Keratinocyte (primary cell): ENCODE measurements around the gene ZNF487. TPM values are rescaled to one million over a fixed set of nuclear protein-coding genes. Genes with fewer than 3 reads are reported as not detected.

Experiments
- DNase-seq: peaks from one replicate; pipeline ENCODE4 v3.0.0-alpha.2; 2011; ENCODE audit warnings: low read depth, missing footprints, low spot score
- FAIRE-seq: peaks from 2 replicates; lab custom pipeline; 2011; peaks lifted over from hg19 to GRCh38; lab: Jason Lieb, UNC
- H2AFZ ChIP-seq: 2 replicates; pipeline ENCODE4 v1.6.0; 2012; ENCODE audit warnings: low read length, control low read depth, inconsistent platforms; ENCODE audit not compliant: control insufficient read depth
- H3K27ac ChIP-seq: 2 replicates; pipeline ENCODE4 v1.5.1; 2011; ENCODE audit warnings: low read length; ENCODE audit not compliant: control insufficient read depth, insufficient read depth
- H3K27me3 ChIP-seq: 3 replicates; pipeline ENCODE4 v1.6.0; 2011; ENCODE audit warnings: low read length; ENCODE audit not compliant: control insufficient read depth, insufficient read depth; ENCODE audit errors: extremely low read depth
- H3K36me3 ChIP-seq, 2 experiments: 2 replicates in 1 of 2; 3 replicates in 1 of 2; pipeline ENCODE4 v1.5.1; 2011; ENCODE audit warnings: low read length in 2 of 2, mild to moderate bottlenecking in 1 of 2; ENCODE audit not compliant: control insufficient read depth in 2 of 2, insufficient read depth in 2 of 2; ENCODE audit errors: extremely low read depth in 1 of 2
- H3K4me1 ChIP-seq: 3 replicates; pipeline ENCODE4 v1.5.1; 2011; ENCODE audit warnings: low read length; ENCODE audit not compliant: control insufficient read depth, insufficient read depth; ENCODE audit errors: extremely low read depth
- H3K4me2 ChIP-seq: 3 replicates; pipeline ENCODE4 v1.6.0; 2011; ENCODE audit warnings: low read depth, low read length; ENCODE audit not compliant: control insufficient read depth, insufficient read depth; ENCODE audit errors: extremely low read depth
- H3K4me3 ChIP-seq, 3 experiments: fragments of 200-600 bp in 1 of 3; sonication (generic) in 1 of 3; 2 replicates in 2 of 3; 3 replicates in 1 of 3; pipeline ENCODE4 v1.5.1; 2011 to 2016; ENCODE audit warnings: low read length in 3 of 3, mild to moderate bottlenecking in 3 of 3, control low read depth in 2 of 3, inconsistent platforms in 1 of 3, low read depth in 1 of 3, mixed read lengths in 1 of 3, mixed run types in 1 of 3, moderate library complexity in 1 of 3; ENCODE audit not compliant: control insufficient read depth in 2 of 3, insufficient read depth in 2 of 3; ENCODE audit errors: extremely low read depth in 1 of 3
- H3K79me2 ChIP-seq: 2 replicates; pipeline ENCODE4 v1.6.0; 2012; ENCODE audit warnings: low read length; ENCODE audit not compliant: control insufficient read depth, insufficient read depth
- H3K9ac ChIP-seq: 3 replicates; pipeline ENCODE4 v1.6.0; 2011; ENCODE audit warnings: low read length; ENCODE audit not compliant: control insufficient read depth, insufficient read depth; ENCODE audit errors: extremely low read depth
- H3K9me1 ChIP-seq: 3 replicates; pipeline ENCODE4 v1.6.0; 2011; ENCODE audit warnings: low read length; ENCODE audit not compliant: control insufficient read depth, insufficient read depth; ENCODE audit errors: extremely low read depth
- H3K9me3 ChIP-seq: 2 replicates; pipeline ENCODE4 v1.5.1; 2012; ENCODE audit warnings: low read depth, low read length; ENCODE audit not compliant: control insufficient read depth
- H4K20me1 ChIP-seq: 3 replicates; pipeline ENCODE4 v1.6.0; 2011; ENCODE audit warnings: low read length; ENCODE audit not compliant: control insufficient read depth, insufficient read depth; ENCODE audit errors: extremely low read depth
- EZH2 ChIP-seq: IDR thresholded peaks from one replicate; pipeline ENCODE4 v1.6.1; 2012; ENCODE audit warnings: inconsistent platforms, mild to moderate bottlenecking, low read length, moderate library complexity
- dilution Hi-C: fragments of 300-500 bp; cut with MboI; formaldehyde crosslinking; loops from one replicate; pipeline ENCODE4 v1.7.0; 2020; ENCODE audit warnings: low sequenced_read_pairs; ENCODE audit not compliant: extremely low pct_ligation_motif_present
- polyA plus RNA-seq, 5 experiments: library from polyadenylated mRNA; depleted of rRNA in 3 of 5; stranded (reverse) in 3 of 5; stranded (forward) in 1 of 5; unstranded in 1 of 5; fragments of >200 nt; gene quantifications; 1 replicate in 1 of 5; 2 replicates in 3 of 5; 3 replicates in 1 of 5; pipeline versions ENCODE4 v1.2.1 to v1.2.3, GENCODE V29; 2011 to 2012; ENCODE audit warnings: missing spikeins in 2 of 5, low read depth in 1 of 5, low replicate concordance in 1 of 5
- small RNA-seq, 3 experiments: library from RNA; depleted of rRNA; stranded (forward); fragments of <200 nt; gene quantifications; one replicate each; pipeline ENCODE3, GENCODE V24; 2012; ENCODE audit warnings: low read depth in 3 of 3, low replicate concordance in 1 of 3; ENCODE audit not compliant: insufficient read length in 3 of 3
- TF ChIP-seq, protein P1 (sequence below), 3 experiments: IDR thresholded peaks in 1 of 3; conservative IDR thresholded peaks in 1 of 3; optimal IDR thresholded peaks in 1 of 3; 2 replicates in 2 of 3; 3 replicates in 1 of 3; pipeline versions ENCODE3 to v1.5.1; 2011; ENCODE audit warnings: low read length in 3 of 3, mild to moderate bottlenecking in 3 of 3, moderate library complexity in 2 of 3, control low read depth in 1 of 3, inconsistent platforms in 1 of 3; ENCODE audit not compliant: insufficient read depth in 2 of 3; ENCODE audit errors: extremely low read depth in 1 of 3

ZNF487 gene
- polyA plus RNA-seq, 1 donor (not counting 4 experiments of a cell fraction or from before 2014, with no cell fraction given) = 4.1 TPM

DNA sequence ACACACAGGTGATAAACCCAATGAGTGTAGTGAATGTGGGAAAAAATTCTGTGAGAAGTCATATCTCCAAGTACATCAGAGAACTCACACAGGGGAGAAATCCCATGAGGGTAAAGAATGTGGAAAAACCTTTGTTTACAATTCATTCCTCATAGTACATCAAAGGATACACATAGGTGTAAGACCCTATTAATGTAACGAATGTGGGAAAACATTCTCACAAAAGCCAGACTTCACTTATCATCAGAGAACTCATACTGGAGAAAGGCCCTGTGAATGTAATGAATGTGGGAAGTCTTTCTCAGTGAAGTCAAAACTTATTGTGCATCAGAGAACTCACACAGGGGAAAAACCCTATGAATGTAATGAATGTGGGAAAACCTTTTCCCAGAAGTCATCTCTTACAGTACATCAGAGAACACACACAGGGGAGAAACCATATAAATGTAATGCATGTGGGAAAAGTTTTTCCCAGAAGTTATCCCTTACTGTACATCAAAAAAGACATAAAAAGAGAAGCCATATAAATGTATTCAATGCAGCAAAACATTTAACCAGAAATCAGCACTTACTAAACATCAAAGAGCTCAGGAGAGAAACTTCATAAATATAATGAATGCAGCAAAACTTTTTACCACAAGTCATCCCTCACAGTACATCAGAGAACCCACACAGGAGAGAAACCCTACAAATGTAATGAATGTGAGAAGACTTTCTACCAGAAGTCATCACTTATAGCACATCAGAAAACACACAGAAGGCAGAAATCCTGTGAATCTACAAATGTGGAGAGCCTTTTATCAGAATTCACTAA is 87.7 kb downstream of the ZNF487 start:
- no peaks in the 10 kb centered on the region for H3K4me1 ChIP-seq
- DNase-seq (no peak), FAIRE-seq (no peak)
- peaks cover 3% of the 10 kb centered on the region for H3K9me3 ChIP-seq
- H3K36me3 ChIP-seq = no peaks in the 10 kb centered on the region
- H3K9ac ChIP-seq = no peak overlapping the region
- H3K79me2 ChIP-seq = no peaks in the 10 kb centered on the region
- TF ChIP-seq, protein P1, sequence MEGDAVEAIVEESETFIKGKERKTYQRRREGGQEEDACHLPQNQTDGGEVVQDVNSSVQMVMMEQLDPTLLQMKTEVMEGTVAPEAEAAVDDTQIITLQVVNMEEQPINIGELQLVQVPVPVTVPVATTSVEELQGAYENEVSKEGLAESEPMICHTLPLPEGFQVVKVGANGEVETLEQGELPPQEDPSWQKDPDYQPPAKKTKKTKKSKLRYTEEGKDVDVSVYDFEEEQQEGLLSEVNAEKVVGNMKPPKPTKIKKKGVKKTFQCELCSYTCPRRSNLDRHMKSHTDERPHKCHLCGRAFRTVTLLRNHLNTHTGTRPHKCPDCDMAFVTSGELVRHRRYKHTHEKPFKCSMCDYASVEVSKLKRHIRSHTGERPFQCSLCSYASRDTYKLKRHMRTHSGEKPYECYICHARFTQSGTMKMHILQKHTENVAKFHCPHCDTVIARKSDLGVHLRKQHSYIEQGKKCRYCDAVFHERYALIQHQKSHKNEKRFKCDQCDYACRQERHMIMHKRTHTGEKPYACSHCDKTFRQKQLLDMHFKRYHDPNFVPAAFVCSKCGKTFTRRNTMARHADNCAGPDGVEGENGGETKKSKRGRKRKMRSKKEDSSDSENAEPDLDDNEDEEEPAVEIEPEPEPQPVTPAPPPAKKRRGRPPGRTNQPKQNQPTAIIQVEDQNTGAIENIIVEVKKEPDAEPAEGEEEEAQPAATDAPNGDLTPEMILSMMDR (optimal IDR thresholded peaks at IDR 0.05 in 1 of 3, IDR thresholded peaks at IDR 0.05 in 1 of 3, conservative IDR thresholded peaks at IDR 0.05 in 1 of 3; ENCODE audit: extremely low read depth in 1 of 3, insufficient read depth in 2 of 3, low read length in 3 of 3) = no peak
- no peak for TF ChIP-seq EZH2
- H2AFZ ChIP-seq = no peak overlapping the region
- H3K4me3 ChIP-seq = no peak overlapping the region
- H3K4me2 ChIP-seq = no peak overlapping the region
- no peaks in the 10 kb centered on the region for H3K27me3 ChIP-seq
- H3K9me1 ChIP-seq = no peaks in the 10 kb centered on the region
- dilution Hi-C loops = no loop called here
- H4K20me1 ChIP-seq = no peaks in the 10 kb centered on the region
- no peak overlapping the region for H3K27ac ChIP-seq

Small RNA genes lying within 50 kb of the gene (small RNA-seq; reads per million reads assigned to genes)
- gene RNU7-193P (0 to 0.75 (median 0) reads per million in 3 experiments), gene SNORD3J (0 reads per million in 3 experiments)

Other genes starting within 250 kb of the ZNF487 start
- gene RASGEF1A, start 170.0 kb upstream of the ZNF487 start, polyA plus RNA-seq = 2.1 to 3.6 TPM (median 2.2 TPM) in 3 replicates
- gene FXYD4, start 65.5 kb upstream of the ZNF487 start, polyA plus RNA-seq = not detected in 3 replicates
- gene HNRNPF, start 27.9 kb upstream of the ZNF487 start, polyA plus RNA-seq = 164 to 238 TPM (median 230 TPM) in 3 replicates
- gene ZNF239, start 137.5 kb downstream of the ZNF487 start, polyA plus RNA-seq = 1.1 TPM in 3 replicates
- 3.9 to 4.3 TPM (median 4.0 TPM) in 3 replicates for gene ZNF485, start 169.3 kb downstream of the ZNF487 start, polyA plus RNA-seq
- 23.5 to 29.7 TPM (median 25.6 TPM) in 3 replicates for gene ZNF32, start 211.8 kb downstream of the ZNF487 start, polyA plus RNA-seq